ENCODE results near the gene FMNL1.

Gene FMNL1

GRCh38 chr17:45258981-45259380 is 37.3 kb downstream of the FMNL1 start:
- no peak for DNase-seq (ENCODE audit: low spot score)

GRCh38 chr17:45260204-45260783 is 38.6 kb downstream of the FMNL1 start:
- DNase-seq (ENCODE audit: low spot score): no peak

GRCh38 chr17:45261577-45262515 is 40.2 kb downstream of the FMNL1 start, which contains the start of gene SPATA32:
Gene SPATA32, minus strand, starts transcription at chr17:45262094. Its CDS starts 78 bp downstream, at chr17:45262016.
- DNase-seq (ENCODE audit: low spot score): peak; percentile 34

- no peak for DNase-seq (ENCODE audit: low spot score)
Measured at GRCh38 chr17:45262516-45263476, 41.1 kb downstream of the FMNL1 start.

- DNase-seq (ENCODE audit: low spot score): no peak
Measured at GRCh38 chr17:45263477-45263860, 41.8 kb downstream of the FMNL1 start.

GRCh38 chr17:45264430-45264829 is 42.7 kb downstream of the FMNL1 start:
- no peak for DNase-seq (ENCODE audit: low spot score)

GRCh38 chr17:45264988-45265387 is 43.3 kb downstream of the FMNL1 start:
- no peak for DNase-seq (ENCODE audit: low spot score)

- DNase-seq (ENCODE audit: low spot score): no peak
Measured at GRCh38 chr17:45265821-45266220, 44.1 kb downstream of the FMNL1 start.

- DNase-seq (ENCODE audit: low spot score): no peak
Measured at GRCh38 chr17:45266372-45266926, 44.8 kb downstream of the FMNL1 start.

- no peak for DNase-seq (ENCODE audit: low spot score)
Measured at GRCh38 chr17:45267436-45268055, 45.9 kb downstream of the FMNL1 start.

- no peak for DNase-seq (ENCODE audit: low spot score)
Measured at GRCh38 chr17:45269912-45270311, 48.2 kb downstream of the FMNL1 start.

GRCh38 chr17:45270828-45271418 is 49.2 kb downstream of the FMNL1 start:
- no peak for DNase-seq (ENCODE audit: low spot score)

GRCh38 chr17:45271603-45272002 is 49.9 kb downstream of the FMNL1 start:
- no peak for DNase-seq (ENCODE audit: low spot score)

- no peak for DNase-seq (ENCODE audit: low spot score)
Measured at GRCh38 chr17:45273551-45273957, 51.9 kb downstream of the FMNL1 start.

GRCh38 chr17:45274033-45274432 is 52.3 kb downstream of the FMNL1 start:
- DNase-seq (ENCODE audit: low spot score): no peak

- no peak for DNase-seq (ENCODE audit: low spot score)
Measured at GRCh38 chr17:45276031-45276430, 54.3 kb downstream of the FMNL1 start.

GRCh38 chr17:45277216-45277849 is 55.6 kb downstream of the FMNL1 start:
- peak; percentile 87 for DNase-seq (ENCODE audit: low spot score)

GRCh38 chr17:45277992-45278391 is 56.3 kb downstream of the FMNL1 start:
- no peak for DNase-seq (ENCODE audit: low spot score)

GRCh38 chr17:45279898-45280297 is 58.2 kb downstream of the FMNL1 start:
- no peak for DNase-seq (ENCODE audit: low spot score)

All from putamen (tissue), 1 donor.